H4 (cell line): Measurements from ENCODE around the gene TRABD. TPM values are rescaled to one million over a fixed set of nuclear protein-coding genes. Genes with fewer than 3 reads are reported as not detected.
"Not testable (repeated sequence)": the region's sequence is repeated elsewhere in the genome, so short reads cannot be mapped to it uniquely, and the experiment has no call there.

ENCODE experiments used
- DNase-seq: peaks from one replicate; pipeline ENCODE4 v3.0.0-alpha.2; 2015; ENCODE audit warnings: low spot score
- total RNA-seq: library from RNA; depleted of rRNA; stranded (reverse); fragments of >200 nt; shearing (Covaris generic); gene quantifications from 2 replicates; pipeline ENCODE4 v1.2.3, GENCODE V29; 2014

The TRABD gene
- total RNA-seq, 1 experiment from 2014 or later, result 17.2 TPM

DNA sequence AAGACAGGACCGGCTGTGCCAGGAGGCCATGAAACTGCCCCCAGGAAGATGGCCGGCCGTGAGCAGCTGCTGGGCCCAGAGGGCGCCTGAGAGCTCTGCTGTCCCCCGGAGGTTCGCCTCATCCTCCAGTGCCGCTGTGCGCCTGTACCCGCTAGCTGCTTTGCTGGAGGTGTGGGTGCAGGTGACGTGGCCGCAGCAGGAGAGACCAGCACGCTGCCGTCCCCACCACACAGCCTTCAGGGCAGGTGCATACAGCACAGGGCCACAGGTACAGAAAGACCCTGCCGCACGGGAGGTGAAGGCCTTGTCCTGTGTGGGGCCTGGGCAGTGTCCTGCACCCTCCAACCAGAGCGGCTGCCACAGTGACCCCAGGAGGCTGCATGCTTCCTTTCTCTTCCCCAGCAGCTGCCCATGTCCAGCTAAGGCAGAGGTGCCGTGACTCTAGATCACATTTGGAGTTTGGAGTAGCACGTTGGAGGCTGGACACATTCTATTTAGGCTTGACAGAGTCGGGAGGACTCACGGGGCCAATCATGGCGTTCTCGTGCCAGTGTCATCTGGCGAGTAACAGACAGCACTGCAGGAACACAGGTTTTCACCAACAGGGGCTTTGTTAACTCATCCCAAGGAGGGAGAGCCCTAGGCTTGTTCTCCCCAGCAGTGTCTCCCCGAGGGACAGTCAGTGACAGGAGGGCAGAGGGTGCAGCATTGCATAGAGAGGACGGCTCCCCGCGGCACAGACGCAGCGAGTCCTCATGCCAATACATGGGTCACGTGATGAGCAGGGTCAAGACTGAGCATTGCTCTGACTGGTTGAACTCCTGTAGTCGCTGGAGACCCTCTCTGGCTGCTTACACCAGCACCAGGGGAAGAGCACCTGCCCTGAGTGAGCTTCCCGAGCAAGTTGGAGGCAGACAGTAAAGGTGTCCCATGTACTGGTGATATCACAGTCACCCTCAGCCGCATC is 33.9 kb upstream of the TRABD start:
- no peak for DNase-seq

DNA sequence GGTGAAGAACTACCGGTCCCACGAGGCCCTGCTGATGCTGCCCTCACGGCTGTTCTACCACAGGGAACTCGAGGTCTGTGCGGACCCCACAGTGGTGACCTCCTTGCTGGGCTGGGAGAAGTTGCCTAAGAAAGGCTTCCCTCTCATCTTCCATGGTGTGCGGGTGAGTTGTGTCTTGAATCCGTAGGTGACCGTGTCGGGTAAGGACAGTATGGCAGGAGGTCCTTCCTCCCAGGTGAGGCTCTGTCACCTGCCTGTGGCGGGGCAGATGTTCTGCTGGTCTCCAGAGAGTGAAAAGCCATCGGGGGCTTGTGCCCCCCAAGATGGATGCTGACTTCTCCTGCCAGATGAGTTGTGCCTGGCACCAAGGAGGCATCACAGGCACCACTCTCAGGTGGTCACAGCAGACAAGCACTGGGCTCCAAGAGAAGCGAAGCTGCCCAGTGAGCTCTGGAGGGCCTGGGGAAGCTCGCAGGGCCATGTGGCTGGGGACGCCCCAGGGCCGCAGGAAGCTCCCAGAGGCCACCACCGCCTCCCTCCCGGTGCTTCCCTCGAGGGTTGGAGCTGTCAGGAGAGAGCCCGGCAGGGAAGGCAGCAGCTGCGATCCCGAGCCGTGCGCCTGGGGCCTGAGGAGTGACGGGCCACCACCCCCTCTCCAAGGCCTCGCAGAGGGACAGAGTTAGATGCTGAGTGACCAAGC is 32.5 kb upstream of the TRABD start:
- no peak for DNase-seq

DNA sequence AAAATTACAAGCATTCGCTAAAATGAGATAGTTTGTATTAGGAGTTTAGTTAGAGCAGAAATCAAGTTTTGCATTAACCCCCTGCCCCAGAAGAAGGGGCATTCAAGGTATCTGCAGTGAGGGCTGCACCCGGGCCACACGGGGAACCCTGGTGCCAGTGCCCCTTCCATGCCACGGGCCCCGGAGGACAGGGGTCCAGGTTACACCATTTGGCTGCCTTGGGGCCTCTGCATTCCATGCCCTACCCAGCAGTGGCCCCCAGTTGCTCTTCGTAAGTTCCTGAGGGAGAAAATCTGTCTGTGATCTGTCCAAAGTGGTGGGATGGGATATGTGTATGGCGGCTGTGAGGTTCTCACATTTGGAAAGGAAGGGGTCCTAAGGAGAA is 32.0 kb upstream of the TRABD start:
- DNase-seq, result no peak

DNA sequence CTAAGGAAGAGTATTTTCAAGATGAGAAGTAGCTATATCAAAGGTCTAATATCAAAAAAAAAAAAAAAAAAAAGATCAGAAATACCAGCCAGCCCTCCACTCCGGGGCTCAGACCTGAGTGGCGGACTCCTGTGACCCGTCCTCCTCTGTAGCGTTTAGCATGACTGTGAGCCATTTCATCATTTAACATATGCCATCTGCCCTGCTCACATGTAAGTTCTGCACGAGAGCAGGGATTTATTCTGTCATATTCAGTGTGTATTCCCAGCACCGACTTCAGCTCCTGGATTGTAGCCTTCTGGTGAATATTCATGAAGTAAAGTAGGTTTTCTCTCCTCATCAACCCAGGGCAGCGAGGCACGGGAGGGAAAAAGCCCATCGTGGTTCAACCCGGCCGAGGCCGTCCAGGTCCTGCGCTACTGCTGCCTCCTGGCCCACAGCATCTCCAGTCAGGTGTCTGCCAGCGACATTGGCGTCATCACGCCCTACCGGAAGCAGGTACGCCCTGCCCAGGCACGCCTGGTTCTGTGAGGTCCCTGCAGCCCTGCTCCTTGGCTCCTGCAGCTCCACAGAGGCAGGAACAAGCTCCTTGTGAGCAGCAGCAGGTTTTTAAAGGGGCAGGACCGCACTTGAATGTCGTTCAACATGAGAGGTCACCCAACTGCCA is 27.9 kb upstream of the TRABD start:
- DNase-seq, result no peak

DNA sequence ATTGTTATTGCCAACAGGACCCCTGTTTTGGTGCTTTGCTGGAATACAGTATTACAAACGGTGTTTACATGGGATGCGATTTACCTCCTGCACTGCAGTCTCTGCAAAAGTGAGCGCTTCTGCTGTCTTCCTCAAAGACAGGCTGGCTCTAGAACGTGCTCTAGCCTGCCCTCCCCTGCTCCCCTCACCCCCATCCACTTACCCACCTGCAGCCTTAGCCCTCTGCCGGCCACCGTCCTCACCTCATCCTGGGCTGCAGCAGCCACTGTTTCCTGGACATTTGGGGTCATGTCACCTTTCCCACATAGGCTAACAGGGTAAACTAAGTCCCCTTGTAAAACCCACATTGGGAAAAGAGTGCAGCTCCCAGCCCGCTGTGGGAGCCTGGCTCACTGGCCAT is 24.8 kb upstream of the TRABD start:
- DNase-seq, result no peak

DNA sequence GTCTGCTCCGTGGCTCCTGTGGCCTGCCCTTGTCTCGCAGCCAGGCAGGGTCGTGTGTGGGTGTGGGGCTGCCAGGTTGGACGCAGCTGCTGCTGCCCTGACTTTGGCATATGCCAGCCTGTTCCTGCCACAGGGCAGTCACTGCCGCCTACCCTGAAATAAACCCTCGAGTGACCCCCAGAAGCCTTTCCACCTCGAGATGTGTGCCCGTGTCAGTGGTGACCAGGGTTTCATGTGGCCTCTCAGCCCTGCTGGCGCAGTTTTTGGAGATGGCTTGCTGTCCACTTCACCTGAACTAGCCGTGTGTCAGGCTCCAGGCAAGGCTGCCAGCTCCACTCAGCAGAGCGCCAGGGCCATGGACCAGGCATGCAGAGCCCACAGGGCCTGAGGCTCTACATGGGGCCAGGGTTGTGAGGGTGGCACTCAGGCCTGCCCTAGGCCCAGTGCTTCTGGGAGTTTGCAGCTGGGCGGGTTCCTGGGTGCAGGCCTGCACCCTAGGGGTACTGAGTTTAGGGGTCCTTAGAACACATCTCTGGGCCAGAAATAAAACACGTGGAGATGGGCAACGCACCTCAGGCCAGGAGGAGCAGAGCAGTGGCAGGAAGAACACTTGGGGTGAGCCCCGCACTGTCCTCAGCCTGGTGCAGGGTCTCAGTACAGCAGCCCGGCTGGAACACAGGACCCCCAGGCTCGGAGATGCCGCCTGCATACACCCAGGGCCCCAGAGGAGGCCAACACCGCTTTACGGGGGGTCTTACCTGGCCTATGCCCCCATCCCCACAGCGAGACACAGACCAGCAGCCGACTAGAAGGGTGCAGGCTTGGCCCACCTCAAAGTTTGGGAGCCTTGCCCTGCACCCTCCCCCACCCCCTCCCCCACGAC is 24.0 kb upstream of the TRABD start:
- no peak for DNase-seq

DNA sequence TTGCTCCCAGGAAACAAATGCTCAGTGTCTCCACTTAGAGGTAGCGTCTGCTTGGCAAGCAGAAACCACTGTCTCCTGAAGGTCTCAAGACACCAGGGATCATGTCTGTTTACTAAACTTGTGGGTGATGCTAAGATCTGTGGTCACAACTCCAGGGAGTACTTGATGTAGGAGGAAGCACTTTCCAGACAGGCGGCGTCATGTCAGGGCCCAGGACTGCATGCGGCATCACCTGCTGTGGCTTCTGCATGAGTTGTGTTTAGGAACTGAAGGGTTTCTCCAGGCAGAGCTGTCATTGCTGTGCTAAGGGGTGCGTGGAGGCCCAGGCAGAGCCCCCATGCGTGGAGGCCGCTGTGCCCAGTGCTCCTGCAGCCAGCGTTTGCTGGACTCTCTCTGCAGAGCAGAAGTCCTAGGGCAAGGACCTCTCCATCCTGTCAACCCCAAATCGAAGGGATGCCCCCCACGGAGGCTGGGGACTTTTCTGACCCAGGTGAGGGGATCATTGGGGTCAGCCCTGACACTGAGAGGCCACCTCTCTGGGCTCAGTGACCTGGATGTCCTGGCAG is 23.2 kb upstream of the TRABD start:
- no peak for DNase-seq

DNA sequence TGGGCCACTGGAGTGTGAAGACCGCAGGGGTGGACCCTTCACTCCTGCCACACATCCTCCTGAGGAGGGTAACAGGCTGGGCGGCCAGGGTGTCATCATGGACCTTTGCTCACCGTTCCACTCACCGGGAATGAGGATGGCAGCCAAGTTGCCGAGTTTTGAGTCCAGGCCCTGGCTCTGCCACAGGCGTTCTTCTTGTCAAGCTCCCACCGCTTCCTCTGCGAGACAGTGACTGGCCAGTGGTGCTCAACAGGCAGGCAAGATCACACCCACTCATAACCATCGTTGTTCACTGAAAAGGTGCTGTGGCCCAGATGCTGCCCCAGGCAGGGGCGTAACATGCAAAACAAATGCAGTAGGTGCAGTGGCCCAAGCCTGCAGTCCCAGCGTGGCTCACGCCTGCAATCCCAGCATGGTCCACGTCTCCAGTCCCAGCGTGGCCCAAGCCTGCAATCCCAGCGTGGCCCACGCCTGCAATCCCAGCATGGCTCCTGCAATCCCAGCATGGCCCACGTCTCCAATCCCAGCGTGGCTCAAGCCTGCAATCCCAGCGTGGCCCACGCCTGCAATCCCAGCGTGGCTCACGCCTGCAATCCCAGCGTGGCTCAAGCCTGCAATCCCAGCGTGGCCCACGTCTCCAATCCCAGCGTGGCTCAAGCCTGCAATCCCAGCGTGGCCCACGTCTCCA is 20.1 kb upstream of the TRABD start:
- no peak for DNase-seq

DNA sequence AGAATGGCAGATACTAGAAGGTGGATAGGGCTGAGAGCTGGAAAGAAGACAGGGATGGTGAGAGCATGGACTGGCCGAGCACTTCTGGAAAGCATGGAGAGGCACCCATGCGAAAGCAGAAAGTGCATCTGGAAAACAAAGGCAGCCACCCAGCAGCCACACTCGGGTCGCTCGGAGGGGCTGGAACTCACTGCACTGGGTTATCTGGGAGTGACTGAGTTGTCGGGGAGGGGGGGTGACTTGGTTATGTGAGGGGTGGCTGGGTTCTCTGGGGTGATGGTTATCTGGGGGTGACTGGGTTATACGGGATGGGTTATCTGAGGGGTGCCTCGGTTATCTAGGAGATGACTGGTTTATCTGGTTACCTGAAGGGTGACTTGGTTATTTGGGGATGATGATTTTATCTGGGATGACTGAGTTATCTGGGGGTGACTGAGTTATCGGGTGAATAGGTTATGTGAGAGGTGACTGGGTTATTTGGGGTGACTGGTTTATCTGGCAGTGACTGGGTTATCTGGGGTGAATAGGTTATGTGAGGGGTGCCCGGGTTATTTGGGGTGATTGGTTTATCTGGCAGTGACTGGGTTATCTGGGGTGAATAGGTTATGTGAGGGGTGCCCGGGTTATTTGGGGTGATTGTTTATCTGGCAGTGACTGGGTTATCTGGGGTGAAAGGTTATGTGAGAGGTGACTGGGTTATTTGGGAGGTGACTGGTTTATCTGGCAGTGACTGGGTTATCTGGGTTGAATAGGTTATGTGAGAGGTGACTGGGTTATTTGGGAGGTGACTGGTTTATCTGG is 17.8 kb upstream of the TRABD start:
- DNase-seq, result no peak

DNA sequence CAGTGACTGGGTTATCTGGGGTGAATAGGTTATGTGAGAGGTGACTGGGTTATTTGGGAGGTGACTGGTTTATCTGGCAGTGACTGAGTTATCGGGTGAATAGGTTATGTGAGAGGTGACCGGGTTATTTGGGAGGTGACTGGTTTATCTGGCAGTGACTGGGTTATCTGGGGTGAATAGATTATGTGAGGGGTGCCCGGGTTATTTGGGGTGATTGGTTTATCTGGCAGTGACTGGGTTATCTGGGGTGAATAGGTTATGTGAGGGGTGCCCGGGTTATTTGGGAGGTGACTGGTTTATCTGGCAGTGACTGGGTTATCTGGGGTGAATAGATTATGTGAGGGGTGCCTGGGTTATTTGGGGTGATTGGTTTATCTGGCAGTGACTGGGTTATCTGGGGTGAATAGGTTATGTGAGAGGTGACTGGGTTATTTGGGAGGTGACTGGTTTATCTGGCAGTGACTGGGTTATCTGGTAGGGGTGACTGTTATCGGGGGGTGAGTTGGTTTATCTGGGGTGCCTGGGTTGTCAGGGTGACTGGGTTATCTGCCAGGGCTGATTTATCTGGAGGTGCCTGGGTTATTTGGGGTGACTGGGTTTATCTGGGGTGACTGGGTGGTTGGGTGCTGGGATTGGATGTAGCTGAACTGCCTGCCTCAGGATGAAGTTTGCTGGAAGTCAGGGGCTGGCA is 17.1 kb upstream of the TRABD start:
- DNase-seq, result not testable (repeated sequence)

DNA sequence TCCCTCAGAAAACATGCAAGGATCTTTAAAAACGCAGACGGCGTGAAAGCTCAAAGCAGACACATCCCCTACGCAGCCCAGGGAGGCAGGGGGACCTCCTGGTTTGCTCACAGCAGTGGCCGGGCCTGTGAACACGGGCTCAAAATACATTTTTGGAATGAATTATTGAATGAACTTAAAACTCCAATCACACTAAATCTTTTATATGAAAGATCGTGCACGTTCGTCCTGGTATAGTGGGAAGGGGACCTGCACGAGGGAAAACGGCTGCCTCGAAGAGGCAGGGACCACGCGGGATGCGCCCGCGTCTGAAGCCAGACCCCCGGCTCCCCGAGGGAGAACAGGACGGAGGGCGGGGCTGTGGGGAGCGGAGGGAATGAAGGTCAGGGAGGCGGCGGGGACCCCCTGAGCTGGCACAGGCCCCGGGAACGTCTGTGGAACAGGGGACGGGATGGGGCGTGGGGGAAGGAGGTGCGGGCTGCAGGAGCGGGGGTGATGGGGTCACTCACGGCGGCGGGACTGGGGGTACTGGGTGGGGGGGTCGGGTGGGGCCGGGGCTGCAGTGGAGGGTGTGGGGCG is 16.4 kb upstream of the TRABD start:
- no peak for DNase-seq

DNA sequence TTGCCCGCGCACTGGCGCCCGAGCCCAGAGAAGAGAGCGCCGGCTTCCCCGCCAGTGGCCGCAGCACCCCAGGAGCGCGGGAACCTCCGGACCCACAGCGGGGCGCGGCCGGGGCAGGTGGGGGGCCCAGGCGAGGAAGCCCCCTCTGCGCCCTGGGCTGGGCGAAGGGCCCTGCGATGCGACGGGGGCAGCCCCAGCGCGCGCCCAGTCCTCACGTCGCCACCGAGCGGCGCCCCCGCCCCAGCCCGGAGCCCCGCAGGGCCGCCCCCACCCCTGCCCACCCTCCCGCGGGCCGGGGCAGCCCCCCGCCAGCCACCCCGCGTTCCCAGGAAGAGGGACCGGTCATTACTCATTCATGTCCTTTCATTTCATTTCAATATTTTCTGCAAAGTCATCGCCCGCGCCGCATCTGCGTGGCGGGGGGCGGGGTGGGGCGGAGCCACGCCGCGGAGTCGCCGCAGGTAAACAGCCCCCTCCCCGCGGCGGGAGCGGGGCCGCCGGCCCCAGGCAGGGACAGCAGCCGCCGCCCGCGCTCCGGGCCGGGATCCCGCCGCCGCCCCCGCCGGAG is 15.9 kb upstream of the TRABD start:
- DNase-seq, result peak; percentile 37

DNA sequence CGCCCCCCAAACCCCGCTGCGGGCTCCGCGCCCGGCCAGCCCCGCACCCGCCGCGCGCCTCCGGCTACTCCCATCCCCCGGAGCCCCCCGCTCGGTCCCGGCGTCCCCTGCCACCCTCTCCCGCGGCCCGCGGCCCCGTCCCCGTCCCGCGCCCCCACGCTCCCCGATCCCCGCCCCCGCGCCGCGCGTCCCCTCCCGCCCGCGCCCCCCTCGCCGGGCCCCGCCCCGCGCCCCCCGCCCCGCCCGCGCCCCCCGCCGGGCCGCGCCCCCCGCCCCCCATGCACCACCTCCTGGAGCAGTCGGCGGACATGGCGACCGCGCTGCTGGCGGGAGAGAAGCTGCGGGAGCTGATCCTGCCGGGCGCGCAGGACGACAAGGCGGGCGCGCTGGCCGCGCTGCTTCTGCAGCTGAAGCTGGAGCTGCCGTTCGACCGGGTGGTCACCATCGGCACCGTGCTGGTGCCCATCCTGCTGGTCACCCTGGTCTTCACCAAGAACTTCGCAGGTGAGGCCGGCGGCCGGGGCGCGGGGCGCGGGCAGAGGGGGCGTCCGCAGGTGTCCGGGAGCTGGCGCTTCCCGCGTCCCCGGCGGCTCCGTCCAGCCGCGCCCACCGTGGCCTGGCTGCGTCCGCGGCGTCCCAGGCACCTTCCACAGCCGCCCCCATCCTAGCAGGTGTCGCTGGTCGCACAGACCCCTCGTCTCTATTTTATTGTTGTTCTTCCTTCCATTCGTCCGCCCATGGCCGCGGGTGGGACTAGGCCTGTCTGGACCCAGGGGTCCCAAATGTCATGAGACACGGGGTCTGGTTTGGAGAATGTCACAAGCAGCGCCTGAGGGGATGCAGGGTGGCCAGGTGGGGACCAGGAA is 15.0 kb upstream of the TRABD start, which contains the start of gene PANX2:
Gene PANX2, plus strand, starts transcription at position 279 of the 866 bp plus-strand sequence. Its CDS starts 0 bp downstream, at position 279.
- no peak for DNase-seq

DNA sequence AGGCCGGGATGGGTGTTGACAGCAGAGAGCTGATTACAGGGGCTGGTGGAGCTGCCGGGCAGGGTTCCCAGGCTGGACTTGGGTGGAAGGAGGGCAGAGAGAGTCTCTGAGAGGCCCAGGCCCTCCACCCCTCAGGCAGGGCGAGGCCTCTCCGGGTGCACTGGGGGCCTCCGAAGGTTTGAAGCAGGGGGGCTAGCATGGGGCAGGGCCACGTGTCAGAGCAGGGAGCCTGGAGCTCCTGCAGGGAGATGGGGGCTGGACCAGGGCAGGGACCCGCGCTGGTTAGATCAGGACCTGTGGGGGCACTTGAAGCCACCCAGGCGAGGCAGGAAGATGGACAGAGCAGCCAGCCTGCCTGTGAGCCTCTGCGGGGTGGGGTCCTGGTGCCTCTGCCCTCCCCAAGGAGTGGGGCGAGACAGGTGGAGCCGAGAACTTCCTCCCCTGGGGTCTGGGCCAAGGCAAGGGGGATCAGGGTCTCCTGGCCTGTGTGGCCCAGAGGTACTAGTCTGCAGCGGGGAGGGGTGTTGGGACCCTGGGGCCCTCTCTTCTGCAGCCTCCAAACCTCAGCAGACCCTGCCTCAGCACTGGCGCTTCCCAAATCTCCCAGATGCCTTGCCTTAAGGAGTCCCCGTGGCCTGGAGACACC is 14.3 kb upstream of the TRABD start:
- no peak for DNase-seq

DNA sequence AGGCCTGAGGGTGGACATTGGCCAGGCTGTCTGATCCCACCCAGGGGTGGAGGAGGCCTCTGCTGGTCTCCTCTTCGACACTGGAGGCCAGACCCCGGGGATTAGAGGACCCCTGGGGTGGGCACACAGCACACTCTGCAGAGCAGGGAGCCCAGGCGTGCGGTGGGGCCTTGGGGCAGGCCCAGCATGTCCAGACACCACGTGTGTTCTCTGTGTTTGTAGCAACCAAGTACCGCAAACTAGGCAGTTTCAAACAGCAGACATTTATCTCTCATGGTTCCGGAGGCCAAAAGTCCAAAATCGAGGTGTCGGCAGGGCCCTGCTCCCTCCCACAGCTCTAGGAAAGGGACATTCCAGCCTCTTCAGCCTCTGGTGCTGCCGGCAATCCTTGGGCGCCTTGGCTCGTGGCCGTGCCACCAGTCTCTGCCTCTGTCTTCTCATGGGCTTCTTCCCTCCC is 13.7 kb upstream of the TRABD start:
- DNase-seq, result no peak

DNA sequence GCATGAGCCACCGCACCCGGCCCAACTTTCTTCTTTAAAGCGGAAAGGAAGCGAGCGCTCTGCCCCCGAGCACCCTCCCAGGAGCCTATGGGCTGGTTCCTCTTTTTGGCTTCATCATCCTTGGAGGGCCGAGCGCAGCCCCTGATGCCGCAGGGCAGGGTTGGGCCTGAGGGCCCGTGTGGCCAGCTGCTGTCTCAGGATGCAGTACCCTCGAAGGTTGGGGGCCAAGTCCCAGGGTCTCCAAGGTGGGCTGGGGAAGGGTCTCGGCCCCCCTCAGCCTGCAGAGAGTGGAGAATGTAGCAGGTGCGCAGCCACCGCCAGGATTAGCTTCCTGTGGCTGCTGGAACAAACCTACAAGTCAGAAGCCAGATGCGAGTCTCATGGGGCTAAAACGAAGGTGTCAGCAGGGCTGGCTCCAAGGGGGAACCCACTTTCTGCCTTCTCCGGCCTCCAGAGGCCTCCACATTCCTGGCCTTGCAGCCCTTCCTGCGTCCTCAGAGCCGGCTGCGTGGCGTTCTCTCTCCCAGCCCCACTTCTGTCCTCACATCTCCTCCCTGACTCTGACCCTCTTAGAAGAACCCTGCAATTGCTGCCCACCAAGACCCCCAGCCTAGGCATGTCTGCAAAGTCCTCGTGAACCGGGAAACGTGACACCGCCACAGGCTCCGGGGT is 12.3 kb upstream of the TRABD start:
- DNase-seq, result no peak
